Epithelial cell of esophagus (primary cell): ENCODE data around the gene ONECUT3.

Source experiments
- DNase-seq: peaks from one replicate; pipeline ENCODE4 v3.0.0; 2010; ENCODE audit warnings: low read depth
- H3K4me3 ChIP-seq: 2 replicates; pipeline ENCODE4 v1.5.1; 2011; ENCODE audit warnings: mild to moderate bottlenecking, low read length, control low read depth
- TF ChIP-seq, protein P1 (sequence below): IDR thresholded peaks from 2 replicates; pipeline ENCODE4 v1.5.1; 2011; ENCODE audit warnings: low read depth, mild to moderate bottlenecking, low read length, control low read depth, inconsistent platforms; ENCODE audit not compliant: insufficient read depth; ENCODE audit errors: missing control alignments

Gene ONECUT3

DNA sequence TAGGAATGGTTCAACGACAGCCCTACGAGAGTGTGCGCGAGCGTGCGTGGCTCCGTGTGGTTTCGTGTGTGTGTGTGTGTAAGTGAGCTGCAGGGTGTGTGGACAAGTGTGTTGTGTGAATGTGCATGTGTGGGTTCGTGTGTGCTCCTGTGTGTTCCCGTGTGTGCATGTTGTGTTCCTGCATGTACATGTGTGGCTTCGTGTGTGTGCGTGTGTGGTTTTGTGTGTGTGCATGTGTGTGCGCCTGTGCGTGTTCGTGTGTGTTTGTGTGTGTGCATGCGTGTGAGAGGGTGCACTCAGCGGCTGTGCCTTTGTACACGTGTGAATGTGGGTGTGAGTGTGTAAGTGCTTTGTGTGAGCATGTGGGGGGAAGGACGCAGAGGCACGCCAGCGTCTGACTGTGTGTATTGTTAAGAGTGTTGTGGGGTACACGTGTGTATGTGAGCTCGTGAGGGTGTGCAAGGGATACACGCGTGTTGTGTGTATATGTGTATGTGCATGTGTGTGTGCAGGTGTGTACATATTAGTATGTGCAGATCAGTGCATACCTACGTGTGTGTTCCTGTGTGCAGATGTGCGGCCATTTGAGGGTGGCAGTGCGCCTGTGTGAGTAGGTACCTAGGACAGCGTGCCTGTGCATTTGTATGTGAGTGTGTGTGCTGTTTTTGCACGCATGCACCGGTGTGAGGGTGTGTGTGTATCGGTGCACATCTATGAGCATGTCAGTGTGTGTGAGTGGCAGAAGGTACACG lies 24.3 kb upstream of the ONECUT3 start:
- H3K4me3 ChIP-seq = no peak overlapping the region
- no peak for DNase-seq
- TF ChIP-seq, protein P1, sequence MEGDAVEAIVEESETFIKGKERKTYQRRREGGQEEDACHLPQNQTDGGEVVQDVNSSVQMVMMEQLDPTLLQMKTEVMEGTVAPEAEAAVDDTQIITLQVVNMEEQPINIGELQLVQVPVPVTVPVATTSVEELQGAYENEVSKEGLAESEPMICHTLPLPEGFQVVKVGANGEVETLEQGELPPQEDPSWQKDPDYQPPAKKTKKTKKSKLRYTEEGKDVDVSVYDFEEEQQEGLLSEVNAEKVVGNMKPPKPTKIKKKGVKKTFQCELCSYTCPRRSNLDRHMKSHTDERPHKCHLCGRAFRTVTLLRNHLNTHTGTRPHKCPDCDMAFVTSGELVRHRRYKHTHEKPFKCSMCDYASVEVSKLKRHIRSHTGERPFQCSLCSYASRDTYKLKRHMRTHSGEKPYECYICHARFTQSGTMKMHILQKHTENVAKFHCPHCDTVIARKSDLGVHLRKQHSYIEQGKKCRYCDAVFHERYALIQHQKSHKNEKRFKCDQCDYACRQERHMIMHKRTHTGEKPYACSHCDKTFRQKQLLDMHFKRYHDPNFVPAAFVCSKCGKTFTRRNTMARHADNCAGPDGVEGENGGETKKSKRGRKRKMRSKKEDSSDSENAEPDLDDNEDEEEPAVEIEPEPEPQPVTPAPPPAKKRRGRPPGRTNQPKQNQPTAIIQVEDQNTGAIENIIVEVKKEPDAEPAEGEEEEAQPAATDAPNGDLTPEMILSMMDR = no peak

DNA sequence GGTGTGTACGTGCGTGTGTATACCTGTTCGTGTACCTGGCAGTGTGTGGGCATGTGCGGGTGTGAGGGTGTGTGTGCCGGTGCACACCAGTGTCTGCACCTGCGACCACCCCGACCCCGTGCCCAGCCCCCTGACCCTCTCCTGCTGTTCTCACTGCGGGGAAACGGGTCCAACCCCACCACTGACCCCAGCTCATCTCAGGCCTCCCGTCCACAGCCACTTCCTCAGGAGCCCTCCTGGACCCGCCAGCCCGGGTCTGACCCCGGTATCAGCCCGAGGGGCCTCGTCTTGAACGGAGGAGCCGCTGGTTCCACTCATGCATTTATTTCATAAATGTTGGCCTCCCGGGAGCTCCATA lies 23.8 kb upstream of the ONECUT3 start:
- TF ChIP-seq, protein P1 = no peak
- DNase-seq = no peak
- no peak overlapping the region for H3K4me3 ChIP-seq

DNA sequence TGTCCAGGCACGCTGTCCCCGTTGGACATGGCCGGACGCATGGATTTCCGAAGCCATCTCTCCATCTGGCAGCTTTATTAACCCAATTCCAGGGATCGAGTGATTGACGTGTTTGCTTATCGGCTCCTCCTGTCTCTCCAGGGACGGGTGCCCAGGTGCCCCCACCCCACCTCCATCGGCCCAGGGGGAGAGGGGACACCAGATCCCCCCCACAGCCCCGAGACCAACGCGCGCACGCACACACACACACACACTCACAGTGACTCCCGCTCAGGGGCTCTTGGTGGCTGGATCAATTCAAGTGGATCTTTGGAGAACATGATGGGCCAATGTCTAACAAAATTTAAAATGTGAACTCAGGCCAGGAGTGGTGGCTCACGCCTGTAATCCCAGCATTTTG lies 23.1 kb upstream of the ONECUT3 start:
- DNase-seq = no peak
- TF ChIP-seq, protein P1 = no peak
- no peak overlapping the region for H3K4me3 ChIP-seq

DNA sequence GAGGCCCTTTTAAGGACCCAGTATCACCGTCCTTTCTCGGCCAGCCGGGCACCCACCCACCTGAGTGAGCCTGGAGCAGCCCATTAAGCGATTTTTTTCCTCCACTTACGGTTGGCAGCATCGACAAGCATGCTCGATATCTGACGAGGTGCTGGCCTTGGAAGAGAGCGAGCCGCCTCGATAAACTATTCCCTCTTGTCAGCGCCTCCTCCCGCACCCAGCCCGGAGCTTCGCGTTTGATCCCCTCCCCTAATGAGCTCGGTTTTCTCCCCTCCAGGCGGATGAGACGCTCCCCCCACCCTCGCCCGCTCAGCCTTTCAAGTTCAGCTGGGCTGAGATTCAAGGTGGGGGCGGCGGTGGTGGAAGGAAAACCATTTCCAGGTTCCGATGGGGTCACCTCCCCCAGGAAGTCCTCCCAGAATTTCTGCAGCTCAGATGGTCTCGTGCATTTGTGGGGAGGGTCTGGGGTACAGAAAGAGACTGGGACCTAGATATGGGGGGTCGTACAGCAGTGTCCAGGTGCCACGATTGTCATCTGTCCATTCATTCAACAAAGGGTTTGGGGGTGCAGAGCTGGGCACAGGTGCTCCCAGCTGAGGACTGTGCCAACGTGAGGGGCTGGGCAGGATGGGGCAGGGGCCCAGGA lies 18.9 kb upstream of the ONECUT3 start:
- no peak overlapping the region for H3K4me3 ChIP-seq
- DNase-seq = no peak
- TF ChIP-seq, protein P1 = no peak

DNA sequence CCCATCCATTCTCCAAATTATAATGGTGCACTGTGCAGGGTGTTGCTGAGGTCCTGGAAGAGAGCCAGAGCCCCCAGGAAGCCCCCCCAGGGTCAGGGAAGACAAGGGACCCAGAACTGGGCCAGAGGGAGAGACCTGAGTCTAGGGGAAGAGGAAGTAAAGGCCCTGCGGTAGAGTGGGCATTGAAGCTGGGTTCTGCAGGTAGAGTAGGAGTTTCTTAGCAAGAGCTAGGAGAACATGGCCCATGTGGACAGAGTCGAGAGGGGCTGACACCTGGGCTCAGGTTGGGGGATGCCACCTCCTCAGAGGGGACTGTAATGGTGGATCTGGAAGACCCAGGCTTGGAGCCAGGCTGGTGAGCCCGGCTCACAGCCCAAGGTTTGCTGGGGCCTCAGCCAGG lies 17.0 kb upstream of the ONECUT3 start:
- no peak for DNase-seq
- TF ChIP-seq, protein P1 = no peak
- H3K4me3 ChIP-seq = no peak overlapping the region

DNA sequence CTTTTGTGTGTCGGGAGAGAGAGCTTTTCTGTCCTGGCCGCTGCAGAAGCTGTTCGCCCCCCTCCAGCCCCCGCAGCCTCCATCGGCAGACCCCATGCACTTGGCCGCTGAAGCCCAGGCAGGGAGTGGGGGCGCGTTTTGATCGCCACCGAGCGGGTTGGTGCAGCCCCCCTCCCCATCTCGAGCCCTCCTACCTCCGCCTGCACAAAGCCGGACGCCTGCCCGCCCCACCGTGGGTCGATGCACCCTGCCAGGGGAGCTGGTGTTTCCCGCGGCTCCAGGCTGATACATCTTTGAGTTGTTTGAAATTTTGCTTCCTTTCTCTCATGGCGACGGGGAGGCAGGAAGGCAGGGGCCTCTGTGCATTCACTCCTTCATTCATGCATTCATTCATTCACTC lies 16.4 kb upstream of the ONECUT3 start:
- TF ChIP-seq, protein P1 = no peak
- no peak for DNase-seq

More for the DNA sequence above, 16.4 kb upstream of the ONECUT3 start:
- no peak overlapping the region for H3K4me3 ChIP-seq
